ENCODE results near the gene ABCA1.

DNA sequence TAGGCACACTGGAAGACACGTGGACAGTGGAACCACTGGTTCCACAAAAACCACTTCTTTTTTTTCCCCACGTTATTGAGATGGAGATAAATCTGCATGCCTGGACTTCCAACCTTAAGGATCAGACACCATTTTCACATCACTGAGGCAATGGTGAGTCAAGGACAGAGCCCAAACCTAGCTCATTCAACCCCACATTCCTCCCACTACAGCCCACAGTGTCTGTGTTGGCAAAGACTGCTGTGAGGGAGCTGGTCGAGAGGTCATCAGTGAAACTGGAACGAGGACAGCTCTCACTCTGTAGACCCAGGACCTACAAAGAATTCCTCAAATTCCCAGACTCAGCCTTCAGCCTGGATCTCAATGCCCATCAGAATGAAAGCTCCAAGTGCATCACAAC, 74.8 kb downstream of the ABCA1 start:
- no peak for TF ChIP-seq POLR2A (IDR thresholded peaks at IDR 0.05)
- TF ChIP-seq, protein P1, sequence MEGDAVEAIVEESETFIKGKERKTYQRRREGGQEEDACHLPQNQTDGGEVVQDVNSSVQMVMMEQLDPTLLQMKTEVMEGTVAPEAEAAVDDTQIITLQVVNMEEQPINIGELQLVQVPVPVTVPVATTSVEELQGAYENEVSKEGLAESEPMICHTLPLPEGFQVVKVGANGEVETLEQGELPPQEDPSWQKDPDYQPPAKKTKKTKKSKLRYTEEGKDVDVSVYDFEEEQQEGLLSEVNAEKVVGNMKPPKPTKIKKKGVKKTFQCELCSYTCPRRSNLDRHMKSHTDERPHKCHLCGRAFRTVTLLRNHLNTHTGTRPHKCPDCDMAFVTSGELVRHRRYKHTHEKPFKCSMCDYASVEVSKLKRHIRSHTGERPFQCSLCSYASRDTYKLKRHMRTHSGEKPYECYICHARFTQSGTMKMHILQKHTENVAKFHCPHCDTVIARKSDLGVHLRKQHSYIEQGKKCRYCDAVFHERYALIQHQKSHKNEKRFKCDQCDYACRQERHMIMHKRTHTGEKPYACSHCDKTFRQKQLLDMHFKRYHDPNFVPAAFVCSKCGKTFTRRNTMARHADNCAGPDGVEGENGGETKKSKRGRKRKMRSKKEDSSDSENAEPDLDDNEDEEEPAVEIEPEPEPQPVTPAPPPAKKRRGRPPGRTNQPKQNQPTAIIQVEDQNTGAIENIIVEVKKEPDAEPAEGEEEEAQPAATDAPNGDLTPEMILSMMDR (IDR thresholded peaks at IDR 0.05 in 4 of 5, conservative IDR thresholded peaks at IDR 0.05 in 1 of 5) = no peak
